Fibroblast of mammary gland (primary cell): ENCODE data around the gene HSD17B14.
A peak's percentile ranks its signal among the peaks of the same experiment; 100 is the strongest.

ENCODE experiments used
- DNase-seq: peaks from one replicate; pipeline ENCODE4 v3.0.0-alpha.2; 2010; ENCODE audit warnings: low read depth
- H3K4me3 ChIP-seq: 2 replicates; pipeline ENCODE4 v1.5.1; 2011; ENCODE audit warnings: low read depth, mild to moderate bottlenecking, low read length, moderate library complexity; ENCODE audit not compliant: control insufficient read depth
- CTCF ChIP-seq: conservative IDR thresholded peaks from 2 replicates; pipeline ENCODE4 v1.5.1; 2011; ENCODE audit warnings: low read depth, low read length, inconsistent platforms; ENCODE audit not compliant: control insufficient read depth, insufficient read depth

The HSD17B14 gene

GRCh38 chr19:48814895-48815294 is 21.4 kb downstream of the HSD17B14 start:
- H3K4me3 ChIP-seq, result no peak overlapping the region
- no peak for TF ChIP-seq CTCF
- no peak for DNase-seq

- H3K4me3 ChIP-seq, result no peak overlapping the region
- no peak for DNase-seq
- TF ChIP-seq CTCF, result peak; percentile 19
These were observed 23.0 kb downstream of the HSD17B14 start for GRCh38 chr19:48813123-48813913.

GRCh38 chr19:48812094-48812929 is 24.0 kb downstream of the HSD17B14 start:
- DNase-seq, result peak; percentile 59
- peak overlapping the region; percentile 75 for H3K4me3 ChIP-seq

GRCh38 chr19:48810151-48810550 is 26.1 kb downstream of the HSD17B14 start:
- no peak for TF ChIP-seq CTCF
- no peak for DNase-seq

More at GRCh38 chr19:48812094-48812929, 24.0 kb downstream of the HSD17B14 start:
- no peak for TF ChIP-seq CTCF

GRCh38 chr19:48807590-48808308 is 28.5 kb downstream of the HSD17B14 start:
- no peak overlapping the region for H3K4me3 ChIP-seq
- DNase-seq, result no peak

More at GRCh38 chr19:48810151-48810550, 26.1 kb downstream of the HSD17B14 start:
- H3K4me3 ChIP-seq, result peak overlapping the region; percentile 75

More at GRCh38 chr19:48807590-48808308, 28.5 kb downstream of the HSD17B14 start:
- no peak for TF ChIP-seq CTCF
